ENCODE results near the gene USP6NL.

Gene USP6NL

GRCh38 chr10:11548065-11548767 lies 63.2 kb downstream of the USP6NL start:
- no peak for DNase-seq

GRCh38 chr10:11546581-11546980 lies 64.9 kb downstream of the USP6NL start:
- no peak for DNase-seq

GRCh38 chr10:11541296-11541695 lies 70.2 kb downstream of the USP6NL start:
- DNase-seq, result no peak

- no peak for DNase-seq
Measured at GRCh38 chr10:11539191-11539868, 72.1 kb downstream of the USP6NL start.

- DNase-seq, result no peak
Measured at GRCh38 chr10:11538834-11539190, 72.6 kb downstream of the USP6NL start.

GRCh38 chr10:11536228-11536627 lies 75.2 kb downstream of the USP6NL start:
- DNase-seq, result no peak

GRCh38 chr10:11535346-11535959 lies 76.0 kb downstream of the USP6NL start:
- DNase-seq, result no peak

- no peak for DNase-seq
Measured at GRCh38 chr10:11533328-11533781, 78.1 kb downstream of the USP6NL start.

- no peak for DNase-seq
Measured at GRCh38 chr10:11532306-11532705, 79.1 kb downstream of the USP6NL start.

GRCh38 chr10:11530806-11531205 lies 80.6 kb downstream of the USP6NL start:
- DNase-seq, result no peak

GRCh38 chr10:11529276-11529903 lies 82.1 kb downstream of the USP6NL start:
- DNase-seq, result no peak

GRCh38 chr10:11528286-11528685 lies 83.2 kb downstream of the USP6NL start:
- no peak for DNase-seq

- no peak for DNase-seq
Measured at GRCh38 chr10:11527691-11528255, 83.7 kb downstream of the USP6NL start.

GRCh38 chr10:11527068-11527467 lies 84.4 kb downstream of the USP6NL start:
- no peak for DNase-seq

GRCh38 chr10:11525503-11525902 lies 85.9 kb downstream of the USP6NL start:
- no peak for DNase-seq

GRCh38 chr10:11522821-11523245 lies 88.6 kb downstream of the USP6NL start:
- no peak for DNase-seq

GRCh38 chr10:11521860-11522259 lies 89.6 kb downstream of the USP6NL start:
- DNase-seq, result no peak

- DNase-seq, result no peak
Measured at GRCh38 chr10:11520892-11521291, 90.6 kb downstream of the USP6NL start.

GRCh38 chr10:11517150-11517549 lies 94.3 kb downstream of the USP6NL start:
- no peak for DNase-seq

- no peak for DNase-seq
Measured at GRCh38 chr10:11516431-11516746, 95.1 kb downstream of the USP6NL start.

- DNase-seq, result peak; percentile 41 to 49
Measured at GRCh38 chr10:11515596-11516430, 95.6 kb downstream of the USP6NL start.

GRCh38 chr10:11513727-11514126 lies 97.7 kb downstream of the USP6NL start:
- DNase-seq, result no peak

GRCh38 chr10:11512596-11512995 lies 98.9 kb downstream of the USP6NL start:
- no peak for DNase-seq

Data from activated CD4-positive, alpha-beta T cell treated with anti-CD3 and anti-CD28 coated beads for 4 hours (primary cell).